Lower lobe of right lung (tissue), 2 donors: Measurements from ENCODE around the gene RCSD1. TPM values are rescaled to one million over a fixed set of nuclear protein-coding genes. Genes with fewer than 3 reads are reported as not detected.

ENCODE experiments used
- ATAC-seq, 2 donors: fragments of 200-7000 bp; cut with Tn5 transposase; one replicate each; pipeline ENCODE4 v1.9.1; 2020 to 2022; ENCODE audit warnings: mild to moderate bottlenecking in 2 of 2, moderate library complexity in 2 of 2
- DNase-seq: peaks from one replicate; pipeline ENCODE4 v3.0.0-alpha.2; 2020
- H3K27ac ChIP-seq: fragments of 200-600 bp; one replicate; pipeline ENCODE4 v1.8.0; 2022
- H3K27me3 ChIP-seq: fragments of 200-600 bp; one replicate; pipeline ENCODE4 v1.8.0; 2022; ENCODE audit warnings: low read depth
- H3K36me3 ChIP-seq: fragments of 200-600 bp; one replicate; pipeline ENCODE4 v1.8.0; 2022; ENCODE audit warnings: mild to moderate bottlenecking
- H3K4me1 ChIP-seq: fragments of 200-600 bp; one replicate; pipeline ENCODE4 v1.8.0; 2022
- H3K4me3 ChIP-seq: fragments of 200-600 bp; one replicate; pipeline ENCODE4 v1.8.0; 2022; ENCODE audit warnings: mild to moderate bottlenecking
- H3K9me3 ChIP-seq: fragments of 200-600 bp; one replicate; pipeline ENCODE4 v1.8.0; 2022
- intact Hi-C: fragments of 100-400 bp; cut with DNase I; formaldehyde crosslinking; loops from one replicate; pipeline ENCODE4 v1.11.0; 2022
- total RNA-seq: library from RNA; stranded (reverse); fragmentation: NEBNext Ultra II Directional; extraction: Animal tissue kit (Norgen Biotek cat#: 25700); gene quantifications from one replicate; pipeline ENCODE4 v1.2.1, GENCODE V29; 2021
- TF ChIP-seq, protein P1 (sequence below): fragments of 200-600 bp; IDR thresholded peaks from one replicate; pipeline ENCODE4 v1.8.0; 2022; ENCODE audit warnings: antibody characterized with exemption, mild to moderate bottlenecking
- donor health status: DM: no; HTN: yes; CAD: no; lungs with severe emphysema.

RCSD1 gene
- total RNA-seq, 1 donor from 2014 or later: 20.7 TPM

- DNase-seq (peak; percentile 56), ATAC-seq (peak; percentile 75 to 79)
- Histone ChIP-seq H3K27me3 (no peaks in the 10 kb centered on the region), H3K27ac (no peak overlapping the region), H3K4me3 (no peak overlapping the region), H3K36me3 (no peaks in the 10 kb centered on the region), H3K4me1 (peaks cover 31% of the 10 kb centered on the region), H3K9me3 (no peaks in the 10 kb centered on the region)
- intact Hi-C loops: loop anchor here (10.0 kb wide), 1 partner anchor 85 kb away; no protein-coding TSS in a partner anchor
- TF ChIP-seq, protein P1, sequence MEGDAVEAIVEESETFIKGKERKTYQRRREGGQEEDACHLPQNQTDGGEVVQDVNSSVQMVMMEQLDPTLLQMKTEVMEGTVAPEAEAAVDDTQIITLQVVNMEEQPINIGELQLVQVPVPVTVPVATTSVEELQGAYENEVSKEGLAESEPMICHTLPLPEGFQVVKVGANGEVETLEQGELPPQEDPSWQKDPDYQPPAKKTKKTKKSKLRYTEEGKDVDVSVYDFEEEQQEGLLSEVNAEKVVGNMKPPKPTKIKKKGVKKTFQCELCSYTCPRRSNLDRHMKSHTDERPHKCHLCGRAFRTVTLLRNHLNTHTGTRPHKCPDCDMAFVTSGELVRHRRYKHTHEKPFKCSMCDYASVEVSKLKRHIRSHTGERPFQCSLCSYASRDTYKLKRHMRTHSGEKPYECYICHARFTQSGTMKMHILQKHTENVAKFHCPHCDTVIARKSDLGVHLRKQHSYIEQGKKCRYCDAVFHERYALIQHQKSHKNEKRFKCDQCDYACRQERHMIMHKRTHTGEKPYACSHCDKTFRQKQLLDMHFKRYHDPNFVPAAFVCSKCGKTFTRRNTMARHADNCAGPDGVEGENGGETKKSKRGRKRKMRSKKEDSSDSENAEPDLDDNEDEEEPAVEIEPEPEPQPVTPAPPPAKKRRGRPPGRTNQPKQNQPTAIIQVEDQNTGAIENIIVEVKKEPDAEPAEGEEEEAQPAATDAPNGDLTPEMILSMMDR: peak; percentile 57
These were observed 30.0 kb upstream of the RCSD1 start for GRCh38 chr1:167599957-167600581.

DNA sequence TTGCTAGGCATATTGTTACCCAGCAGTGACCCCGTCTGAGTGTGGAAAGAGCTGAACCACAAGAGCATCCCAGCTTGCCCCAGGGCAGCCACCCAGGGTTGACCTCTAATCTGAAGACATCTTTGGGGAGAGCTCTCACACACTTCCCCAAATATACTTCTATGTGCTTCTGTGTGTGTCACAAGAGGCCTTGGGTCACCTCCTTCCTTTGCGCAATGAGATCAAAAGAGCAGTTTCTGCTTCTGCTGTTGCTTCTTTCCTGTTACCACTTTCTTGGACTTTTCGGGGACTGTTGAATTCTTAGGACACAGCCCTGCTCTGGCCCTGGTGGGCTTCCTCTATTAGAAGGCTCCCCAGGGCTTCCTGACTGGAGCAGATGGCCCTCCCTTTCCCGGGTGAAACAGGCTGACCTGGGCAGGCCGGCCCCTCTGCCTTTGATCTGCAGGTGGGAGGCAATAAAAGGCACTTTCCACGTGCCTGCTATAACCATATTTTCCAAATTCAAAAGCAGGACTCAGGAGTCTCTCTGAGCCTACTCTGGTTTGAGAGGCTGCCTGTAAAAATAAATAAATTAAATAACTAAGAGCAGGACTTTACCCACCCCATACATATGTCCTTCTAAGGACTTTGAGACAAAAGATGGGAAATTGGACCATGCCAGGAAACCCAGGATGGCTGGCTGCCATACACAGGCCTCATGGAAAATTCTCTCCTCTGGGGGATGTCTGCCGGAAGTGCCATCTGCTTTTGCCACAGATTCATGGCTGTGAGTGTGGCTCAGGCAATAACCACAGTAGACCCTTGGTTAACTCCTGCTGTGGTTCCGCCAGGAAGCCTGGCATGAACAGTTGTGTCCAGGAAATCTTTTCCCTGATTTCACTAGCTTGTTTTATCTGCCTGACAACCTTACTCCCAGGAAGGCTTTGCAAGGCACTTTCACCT lies 28.3 kb upstream of the RCSD1 start:
- Histone ChIP-seq H3K9me3 (peaks cover under 1% of the 10 kb centered on the region), H3K4me1 (peaks cover 31% of the 10 kb centered on the region), H3K27ac (no peak overlapping the region), H3K36me3 (no peaks in the 10 kb centered on the region), H3K27me3 (no peaks in the 10 kb centered on the region), H3K4me3 (no peak overlapping the region)
- ATAC-seq (peak; percentile 90 to 94), DNase-seq (peak; percentile 83)
- TF ChIP-seq, protein P1: no peak
- intact Hi-C loops: loop anchor here (10.0 kb wide), 1 partner anchor 83 kb away; no protein-coding TSS in a partner anchor

- intact Hi-C loops: loop anchor here (10.0 kb wide), 1 partner anchor 82 kb away; no protein-coding TSS in a partner anchor
- TF ChIP-seq, protein P1: no peak
- Histone ChIP-seq H3K4me3 (no peak overlapping the region), H3K36me3 (no peaks in the 10 kb centered on the region), H3K27me3 (no peaks in the 10 kb centered on the region), H3K27ac (no peak overlapping the region), H3K4me1 (peaks cover 31% of the 10 kb centered on the region), H3K9me3 (peaks cover 11% of the 10 kb centered on the region)
- DNase-seq (no peak), ATAC-seq (no peak)
These were observed 27.2 kb upstream of the RCSD1 start for GRCh38 chr1:167602840-167603239.

- peaks cover 11% of the 10 kb centered on the region for H3K9me3 ChIP-seq
- no peak overlapping the region for H3K4me3 ChIP-seq
- TF ChIP-seq, protein P1: no peak
- H3K27me3 ChIP-seq: no peaks in the 10 kb centered on the region
- intact Hi-C loops: loop anchor here (10.0 kb wide), 1 partner anchor 79 kb away; no protein-coding TSS in a partner anchor
- ATAC-seq (no peak), DNase-seq (no peak)
- H3K27ac ChIP-seq: no peak overlapping the region
- peaks cover 20% of the 10 kb centered on the region for H3K4me1 ChIP-seq
- H3K36me3 ChIP-seq: no peaks in the 10 kb centered on the region
These were observed 24.5 kb upstream of the RCSD1 start for GRCh38 chr1:167605576-167605975.

GRCh38 chr1:167611983-167612382 lies 18.0 kb upstream of the RCSD1 start:
- Histone ChIP-seq H3K27ac (no peak overlapping the region), H3K4me3 (no peak overlapping the region), H3K9me3 (peaks cover 11% of the 10 kb centered on the region), H3K4me1 (peaks cover 9% of the 10 kb centered on the region), H3K36me3 (no peaks in the 10 kb centered on the region), H3K27me3 (no peaks in the 10 kb centered on the region)
- DNase-seq (no peak), ATAC-seq (no peak)
- intact Hi-C loops: no loop called here
- TF ChIP-seq, protein P1: no peak
